HG03457 (cell line): ENCODE data around the gene CHD9.
A peak's percentile ranks its signal among the peaks of the same experiment; 100 is the strongest.
"Not testable (repeated sequence)": the region's sequence is repeated elsewhere in the genome, so short reads cannot be mapped to it uniquely, and the experiment has no call there.

ENCODE experiments used
- ATAC-seq: cut with Tn5 transposase; IDR thresholded peaks from one replicate; pipeline ENCODE4 v1.9.1; 2021; ENCODE audit warnings: moderate number of reproducible peaks; ENCODE audit not compliant: unreplicated experiment

CHD9 gene

DNA sequence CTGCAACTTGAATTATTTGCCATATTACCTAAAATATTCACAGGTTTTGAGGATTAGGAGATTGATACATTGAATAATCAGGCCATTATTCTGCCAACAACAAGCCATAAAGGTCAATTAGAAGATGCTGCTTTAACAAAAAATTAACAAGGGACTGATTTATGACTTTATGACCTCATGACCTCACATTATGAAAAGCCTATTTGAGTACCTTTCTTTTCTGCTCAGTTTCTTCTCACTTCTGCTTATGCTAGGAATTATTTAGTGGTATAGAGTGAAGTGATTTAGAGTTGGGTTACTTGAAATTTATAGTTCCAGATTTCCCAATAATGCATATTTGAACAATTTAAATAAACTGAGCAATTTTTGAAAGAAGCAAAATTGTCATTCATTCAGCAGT is 121.6 kb downstream of the CHD9 start:
- ATAC-seq: no peak

DNA sequence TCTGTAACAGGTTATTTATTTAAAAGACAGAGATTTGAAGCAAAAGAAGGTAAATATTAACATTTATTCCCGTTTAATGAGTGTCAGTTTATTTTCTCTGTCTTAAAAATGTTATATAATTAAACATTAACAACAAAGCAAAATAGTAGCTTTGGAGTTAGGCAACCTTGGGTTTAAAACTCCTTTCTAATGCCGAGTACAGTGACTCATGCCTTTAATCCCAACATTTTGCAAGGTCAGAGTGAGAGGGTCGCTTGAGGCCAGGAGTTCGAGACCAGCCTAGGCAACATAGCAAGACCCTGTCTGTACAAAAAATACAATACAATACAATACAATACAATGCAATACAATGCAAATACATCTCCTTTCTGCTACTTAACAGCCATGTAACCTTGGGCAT is 128.7 kb downstream of the CHD9 start:
- no peak for ATAC-seq

DNA sequence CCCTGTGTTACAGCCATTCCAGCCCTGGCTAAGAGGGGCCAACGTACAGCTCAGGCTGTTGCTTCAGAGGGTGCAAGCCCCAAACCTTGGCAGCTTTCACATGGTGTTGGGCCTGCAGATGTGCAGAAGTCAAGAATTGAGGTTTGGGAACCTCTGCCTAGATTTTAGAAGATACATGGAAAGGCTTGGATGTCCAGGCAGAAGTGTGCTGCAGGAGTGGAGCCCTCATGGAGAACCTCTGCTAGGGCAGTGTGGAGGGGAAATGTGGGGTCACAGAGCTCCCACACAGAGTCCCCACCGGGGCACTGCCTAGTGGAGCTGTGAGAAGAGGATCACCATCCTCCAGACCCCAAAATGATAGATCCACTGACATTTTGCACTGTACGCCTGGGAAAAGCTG is 130.9 kb downstream of the CHD9 start:
- ATAC-seq: not testable (repeated sequence)

DNA sequence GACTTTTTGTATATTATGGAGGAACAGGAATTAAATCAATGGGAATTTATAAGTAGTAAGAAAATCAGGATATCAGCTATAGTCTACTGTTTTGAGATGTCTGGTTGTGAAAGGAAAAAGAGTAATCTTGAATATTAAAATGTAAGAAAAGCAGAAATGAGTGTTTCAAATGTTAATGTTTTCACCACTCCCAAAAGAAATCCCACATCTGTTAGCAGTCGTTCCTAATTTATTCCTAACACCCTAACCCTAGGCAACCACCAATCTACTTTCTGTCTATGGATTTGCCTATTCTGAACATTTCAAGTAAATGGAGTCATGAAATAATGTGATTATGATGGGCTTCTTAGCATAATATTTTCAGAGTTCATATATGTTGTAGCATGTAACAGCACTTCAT is 133.0 kb downstream of the CHD9 start:
- no peak for ATAC-seq

DNA sequence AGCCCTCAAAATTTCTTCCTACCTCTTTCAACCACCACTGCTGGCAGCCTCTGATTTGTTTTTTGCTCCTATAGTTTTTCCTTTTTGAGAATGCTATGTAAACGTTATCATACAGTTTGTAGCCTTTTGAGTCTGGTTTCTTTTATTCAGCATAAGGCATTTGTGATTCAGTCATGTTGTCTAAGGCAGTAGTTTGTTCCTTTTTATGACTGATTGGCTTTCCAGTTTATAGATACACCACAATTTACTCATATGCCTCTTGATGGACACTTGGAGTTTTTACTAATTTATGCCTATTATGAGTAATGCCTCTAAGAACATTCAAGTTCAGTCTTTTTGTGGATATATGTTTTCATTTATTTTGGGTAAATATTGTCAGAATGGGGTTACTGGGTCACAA is 136.6 kb downstream of the CHD9 start:
- no peak for ATAC-seq

DNA sequence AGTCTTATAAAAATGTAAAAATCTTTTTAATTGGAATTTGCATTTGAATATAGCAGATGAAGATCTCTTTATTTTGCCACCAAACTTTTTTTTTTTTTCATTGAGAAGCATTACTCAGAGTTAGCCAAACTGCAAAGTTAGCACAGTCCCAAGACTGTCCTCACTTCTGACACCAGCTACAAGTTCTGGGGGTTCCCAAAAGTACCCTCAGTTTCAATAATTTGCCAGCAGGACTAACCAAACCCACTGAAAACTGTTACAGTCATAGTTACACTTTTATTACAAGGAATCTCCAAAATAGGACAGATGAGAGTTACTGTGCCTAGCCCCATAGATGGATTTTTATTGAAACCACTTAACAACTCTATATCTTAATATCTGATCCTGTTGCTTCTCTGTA is 144.1 kb downstream of the CHD9 start:
- peak; percentile 70 for ATAC-seq

DNA sequence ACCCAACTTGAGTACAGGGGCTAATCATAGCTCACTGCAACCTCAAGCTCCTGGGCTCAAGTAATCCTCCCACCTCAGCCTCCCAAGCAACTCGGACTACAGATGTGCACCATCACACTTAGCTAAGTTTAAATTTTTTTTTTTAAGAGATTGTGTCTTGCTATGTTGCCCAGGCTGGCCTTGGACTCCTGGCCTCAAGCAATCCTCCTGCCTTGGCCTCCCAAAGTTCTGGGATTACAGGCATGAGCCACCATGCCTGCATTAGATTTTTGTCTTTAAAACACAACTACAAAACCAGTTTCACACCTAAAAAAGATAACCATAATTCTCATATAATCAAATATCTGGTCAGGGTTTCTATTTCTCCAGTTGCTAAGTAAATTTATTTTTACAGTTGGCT is 147.1 kb downstream of the CHD9 start:
- no peak for ATAC-seq

DNA sequence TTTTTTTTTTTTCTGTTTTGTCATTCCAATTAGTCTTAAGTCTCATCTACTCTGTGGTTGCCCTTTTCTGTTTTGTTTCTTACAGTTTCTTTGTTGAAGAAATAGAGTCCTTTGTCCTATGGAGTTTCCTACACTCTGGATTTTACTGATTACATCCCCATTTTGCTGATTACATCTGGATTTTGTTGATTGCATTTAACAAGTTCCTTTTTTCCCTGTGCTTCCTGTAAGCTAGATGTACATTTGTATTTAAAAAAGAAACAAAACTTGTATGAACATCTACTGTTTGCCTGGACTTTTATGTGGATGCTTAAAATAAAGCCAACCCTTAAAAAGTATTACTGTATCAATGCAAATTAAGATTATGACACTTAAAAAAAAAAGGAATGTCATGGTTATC is 147.6 kb downstream of the CHD9 start:
- no peak for ATAC-seq

DNA sequence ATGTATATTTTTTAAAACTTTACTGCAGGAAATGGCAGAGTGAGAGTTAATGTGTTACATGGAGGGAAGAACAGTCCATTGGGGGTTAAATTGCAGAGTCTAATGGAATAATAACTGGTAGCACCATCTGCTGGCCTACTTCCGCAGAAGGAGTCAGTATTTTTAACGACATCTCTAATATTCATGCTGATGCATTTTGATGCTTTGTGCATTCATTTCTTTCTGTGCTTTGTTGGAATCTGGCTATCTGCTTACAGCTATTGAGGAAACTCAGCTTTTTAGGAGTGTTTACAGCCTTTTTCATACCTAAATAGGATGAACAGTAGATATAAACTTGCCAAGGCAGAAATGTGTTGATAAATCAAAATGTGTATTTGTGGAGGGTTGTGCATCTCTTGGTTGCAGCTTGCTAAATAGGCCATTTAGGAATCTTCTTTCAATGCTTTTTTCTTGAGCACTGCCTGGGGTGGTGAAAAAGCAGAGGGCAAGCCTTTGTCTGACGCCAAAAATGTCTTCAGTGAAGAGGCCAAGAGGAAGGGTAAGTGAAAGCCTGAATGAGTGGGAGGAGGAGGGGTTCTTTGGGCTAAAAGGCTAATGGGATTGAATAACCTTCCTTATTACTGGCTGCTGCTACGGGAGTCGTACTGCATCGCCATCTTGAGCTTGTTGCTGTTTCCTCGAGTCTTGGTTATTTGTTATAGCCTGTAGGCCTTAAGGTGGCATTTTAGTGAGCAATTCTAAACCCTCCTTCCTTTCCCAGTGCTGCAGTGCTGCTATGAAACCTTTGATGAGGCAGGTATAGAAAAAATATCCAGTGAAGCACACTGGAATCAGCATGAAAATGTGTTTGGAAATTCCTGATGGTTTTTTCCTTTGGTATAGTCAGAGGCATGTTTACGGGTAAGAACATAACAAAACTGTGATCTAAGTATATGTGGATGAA is 153.3 kb downstream of the CHD9 start:
- ATAC-seq: peak; percentile 51

DNA sequence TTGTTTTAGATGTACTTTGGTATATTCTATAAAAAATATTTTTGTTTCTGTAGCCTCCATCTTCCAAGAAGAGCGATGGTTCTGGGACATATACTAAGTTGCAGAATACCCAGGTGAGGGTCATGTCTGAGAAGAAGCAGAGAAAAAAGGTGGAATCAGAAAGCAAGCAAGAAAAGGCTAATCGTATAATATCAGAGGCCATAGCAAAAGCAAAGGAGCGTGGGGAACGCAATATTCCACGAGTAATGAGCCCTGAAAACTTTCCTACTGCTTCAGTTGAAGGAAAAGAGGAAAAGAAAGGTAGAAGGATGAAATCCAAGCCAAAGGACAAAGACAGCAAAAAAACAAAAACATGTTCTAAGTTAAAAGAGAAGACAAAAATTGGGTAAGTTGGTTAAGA is 154.6 kb downstream of the CHD9 start:
- ATAC-seq: no peak

DNA sequence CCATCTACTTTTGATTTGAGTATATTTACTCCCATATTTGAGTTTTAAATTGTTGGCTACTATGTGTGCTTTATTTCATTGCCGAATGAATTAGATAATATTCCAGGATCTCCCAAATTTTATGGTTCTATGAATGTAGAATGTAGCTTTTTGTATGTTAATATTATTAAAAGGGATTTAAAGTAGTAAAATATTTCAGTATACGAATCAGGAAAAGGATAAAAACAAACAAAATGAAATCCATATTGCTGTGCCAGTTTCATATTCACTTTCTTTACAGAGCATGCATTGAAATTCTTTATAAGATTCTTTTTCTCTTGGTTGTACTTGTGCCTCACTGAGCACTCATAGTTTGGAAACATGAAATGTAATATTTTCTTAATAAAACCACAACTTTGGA is 155.1 kb downstream of the CHD9 start:
- no peak for ATAC-seq

DNA sequence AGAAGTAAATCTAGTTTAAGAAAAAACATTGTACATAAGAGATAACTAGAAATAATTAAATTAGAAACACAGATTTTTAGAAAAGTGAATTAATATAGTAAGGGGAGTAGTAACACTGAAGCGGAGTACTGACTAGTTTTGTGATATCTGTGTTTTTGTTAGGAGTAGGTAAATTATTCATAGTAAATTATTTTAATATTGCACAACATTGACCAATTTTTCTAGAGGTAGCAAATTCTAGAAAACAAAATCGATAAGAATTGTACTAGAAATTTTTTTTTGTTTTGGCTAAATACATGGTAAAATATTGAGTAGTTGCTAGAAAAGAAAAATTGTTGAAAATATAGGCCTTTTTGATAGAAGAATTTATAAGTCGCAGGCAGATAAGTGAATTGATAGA is 156.5 kb downstream of the CHD9 start:
- ATAC-seq: no peak

DNA sequence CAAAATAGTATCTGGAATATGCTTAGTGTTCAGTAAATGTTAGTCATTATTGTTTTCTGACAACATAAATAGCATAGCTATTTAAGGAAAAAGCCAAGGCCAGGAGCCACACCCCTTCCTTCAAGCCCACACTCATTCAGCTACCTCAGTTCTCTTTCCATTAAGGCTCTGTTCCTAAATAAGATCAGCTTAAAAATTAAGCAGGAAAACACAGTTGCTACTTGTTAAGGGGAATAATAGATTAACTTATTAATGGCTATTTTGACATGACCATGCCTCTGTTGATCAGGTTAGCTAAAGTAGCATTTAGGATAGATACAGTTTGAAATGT is 158.1 kb downstream of the CHD9 start:
- ATAC-seq: no peak

DNA sequence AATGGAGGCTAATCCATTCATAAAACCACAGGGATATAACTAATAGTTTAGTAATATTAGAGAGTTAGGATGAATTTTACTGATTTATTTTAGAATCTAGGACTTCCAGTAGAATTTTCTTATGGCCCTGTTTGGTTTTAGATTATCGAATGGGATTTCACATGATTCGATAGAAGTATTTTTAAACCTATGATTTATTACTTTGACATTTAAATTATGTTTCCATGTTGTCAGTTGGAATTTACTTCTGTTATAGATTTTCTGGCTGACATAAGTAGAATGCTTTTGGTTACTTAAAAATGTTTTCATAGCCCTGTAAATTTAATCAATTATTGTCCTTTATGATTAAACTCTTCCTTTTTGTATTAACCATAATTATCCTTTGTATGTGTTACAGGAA is 158.8 kb downstream of the CHD9 start:
- ATAC-seq: no peak

DNA sequence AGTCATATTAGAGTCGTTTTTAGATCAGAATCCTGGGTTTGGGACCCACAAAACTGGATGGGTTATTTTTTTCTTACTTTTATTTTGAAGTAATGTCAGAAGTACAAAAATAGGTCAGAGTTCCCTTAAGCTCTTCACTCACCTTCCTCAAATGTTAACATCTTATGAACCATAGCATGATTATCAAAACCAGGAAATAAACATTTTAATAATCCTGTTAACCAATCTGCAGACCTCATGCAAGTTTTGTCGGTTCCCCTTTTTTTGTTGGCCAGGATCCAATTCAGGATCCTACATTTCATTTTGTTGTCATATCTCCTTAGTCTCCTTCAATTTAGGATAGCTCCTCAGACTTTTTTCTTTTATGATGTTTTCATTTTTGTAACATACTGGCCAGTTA is 162.0 kb downstream of the CHD9 start:
- ATAC-seq: no peak

DNA sequence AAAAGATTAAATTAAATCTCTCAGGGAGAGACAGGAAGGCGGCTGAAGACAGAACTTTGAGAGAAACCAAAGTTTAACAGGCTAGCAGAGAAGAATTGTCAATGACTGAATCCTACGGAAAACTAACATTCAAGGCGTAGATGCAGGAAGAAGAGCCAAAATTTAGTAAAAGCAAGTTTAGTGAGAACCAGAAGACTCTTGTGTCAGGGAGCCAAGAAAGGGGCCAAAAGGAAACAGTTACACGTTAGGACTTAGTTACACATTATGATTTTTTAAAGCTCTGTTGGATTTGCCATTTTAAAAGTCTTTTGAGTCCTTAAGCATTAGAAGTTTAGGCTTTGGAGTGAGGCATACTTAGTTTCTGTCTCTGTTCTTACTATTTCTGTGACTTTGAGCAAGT is 164.6 kb downstream of the CHD9 start:
- no peak for ATAC-seq

DNA sequence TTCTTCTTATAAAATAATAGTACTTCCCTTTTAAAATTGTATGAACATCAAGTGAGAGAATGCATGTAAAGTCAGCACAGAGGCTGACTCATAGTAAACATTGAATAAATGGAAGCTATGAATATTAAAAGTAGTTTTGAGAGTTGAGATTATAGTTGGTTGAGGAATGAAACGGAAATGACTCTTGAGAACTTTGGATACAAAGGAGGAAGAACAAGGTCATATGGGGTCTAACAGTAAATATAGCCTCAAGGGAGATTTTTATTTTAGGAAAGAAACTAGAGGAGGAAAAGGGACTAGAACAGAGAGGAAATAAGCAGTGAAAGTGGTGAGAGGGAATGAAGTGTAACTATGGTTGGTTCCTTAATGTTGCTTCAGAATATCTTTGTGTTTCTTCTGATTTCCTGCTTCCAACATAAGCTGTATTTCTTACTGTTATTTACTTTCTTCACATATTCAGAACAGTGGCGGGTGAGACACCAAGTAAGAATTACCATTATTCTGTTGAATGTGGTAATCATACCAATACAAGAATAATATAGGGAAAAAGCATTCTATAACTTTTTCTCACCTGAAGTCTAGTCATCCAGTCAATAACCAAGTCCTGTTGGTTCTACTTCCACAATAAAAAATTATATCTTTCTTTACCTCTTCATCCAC is 165.1 kb downstream of the CHD9 start:
- no peak for ATAC-seq

DNA sequence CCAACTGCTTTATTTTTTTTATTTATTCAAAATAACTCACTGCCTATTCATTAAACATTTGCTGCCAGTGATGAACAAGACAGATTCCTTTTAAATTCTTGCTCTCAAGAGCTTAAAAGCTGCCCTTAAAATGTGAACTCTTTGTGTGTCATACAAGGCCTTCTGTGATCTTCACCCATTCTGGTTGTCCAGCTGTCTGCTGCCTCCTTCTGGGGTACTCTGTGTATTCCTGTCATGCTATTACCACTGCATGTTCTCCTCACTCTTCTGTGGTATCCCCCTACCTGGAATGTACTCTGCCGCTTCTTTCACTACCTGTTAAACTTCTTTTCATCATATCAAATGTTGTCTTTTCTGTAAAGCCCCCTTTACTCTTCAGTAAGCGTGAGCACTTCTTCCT is 165.8 kb downstream of the CHD9 start:
- no peak for ATAC-seq

DNA sequence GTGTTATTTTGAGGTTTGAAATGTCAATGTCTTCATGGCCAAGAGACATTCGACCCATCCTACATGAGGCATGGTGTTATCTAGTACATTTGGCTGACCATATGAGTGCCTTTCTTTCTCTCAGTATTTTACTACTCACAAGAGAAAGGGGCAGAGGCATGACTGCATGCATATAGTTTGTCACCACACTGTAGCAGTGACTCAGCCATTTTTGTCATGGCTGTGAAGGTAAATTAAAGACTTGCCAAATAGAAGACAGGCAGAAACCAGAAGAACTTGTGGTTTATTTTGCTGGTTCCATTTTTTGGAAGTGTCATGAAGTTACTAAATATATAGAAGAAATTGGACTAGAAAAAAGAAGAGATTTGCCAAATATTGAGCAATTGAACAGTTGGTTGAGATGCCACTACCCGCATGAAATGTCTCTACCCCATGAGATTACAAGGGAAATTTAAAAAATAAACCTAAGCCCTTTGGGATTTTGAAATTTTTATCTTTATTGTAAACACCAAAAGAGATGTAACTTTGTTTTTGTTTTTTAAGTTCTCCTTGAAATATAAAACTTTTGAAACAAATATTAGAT is 170.3 kb downstream of the CHD9 start:
- ATAC-seq: no peak

DNA sequence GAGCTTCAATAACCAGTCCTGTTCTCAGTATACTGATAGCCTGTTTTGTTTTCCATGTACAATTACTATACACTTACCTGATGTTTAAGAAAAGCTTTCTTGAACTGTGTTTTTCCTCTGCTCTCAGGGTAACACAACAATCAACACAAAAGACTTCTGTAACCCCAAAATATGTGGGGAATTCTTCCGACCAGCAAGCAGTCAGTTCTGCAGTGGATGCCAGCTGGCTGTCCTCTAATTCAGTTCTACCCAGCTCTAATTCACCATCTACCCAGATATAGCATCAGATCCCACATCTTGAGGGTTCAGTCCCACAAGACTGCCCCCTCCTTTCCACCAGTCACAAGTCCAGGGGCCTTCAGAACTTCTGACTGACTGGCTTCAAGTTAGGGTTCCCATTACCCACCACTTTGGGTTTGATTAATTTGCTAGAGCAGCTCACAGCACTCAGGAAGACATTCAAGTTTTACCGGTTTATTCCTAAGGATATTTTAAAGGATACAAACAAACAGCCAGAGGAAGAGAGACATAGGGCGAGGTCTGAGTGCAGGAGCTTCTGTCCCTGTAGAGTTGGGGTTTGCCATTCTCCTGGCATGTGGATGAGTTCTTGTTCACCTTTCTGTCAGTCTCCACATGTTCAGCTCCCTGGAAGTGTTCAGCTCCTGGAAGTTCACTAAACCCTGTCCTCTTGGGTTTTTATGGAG is 178.2 kb downstream of the CHD9 start:
- no peak for ATAC-seq

DNA sequence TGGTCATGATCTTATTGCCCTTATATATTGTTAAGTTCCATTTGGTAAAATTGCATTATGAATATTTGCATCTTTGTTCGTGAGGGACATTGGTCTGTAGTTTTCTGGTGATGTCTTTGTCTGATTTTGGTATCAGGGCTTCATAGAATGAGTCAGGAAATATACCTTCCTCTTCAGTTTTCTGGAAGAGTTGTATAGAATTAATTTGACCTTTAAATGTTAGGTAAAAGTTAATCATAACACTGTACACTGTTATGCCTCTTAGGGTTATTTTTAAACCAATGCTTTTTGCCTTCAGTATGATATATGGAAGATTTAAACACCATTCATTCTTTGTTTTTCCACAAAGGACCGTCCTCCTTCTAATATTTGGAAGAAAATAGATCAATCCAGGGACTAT is 180.0 kb downstream of the CHD9 start:
- ATAC-seq: no peak

DNA sequence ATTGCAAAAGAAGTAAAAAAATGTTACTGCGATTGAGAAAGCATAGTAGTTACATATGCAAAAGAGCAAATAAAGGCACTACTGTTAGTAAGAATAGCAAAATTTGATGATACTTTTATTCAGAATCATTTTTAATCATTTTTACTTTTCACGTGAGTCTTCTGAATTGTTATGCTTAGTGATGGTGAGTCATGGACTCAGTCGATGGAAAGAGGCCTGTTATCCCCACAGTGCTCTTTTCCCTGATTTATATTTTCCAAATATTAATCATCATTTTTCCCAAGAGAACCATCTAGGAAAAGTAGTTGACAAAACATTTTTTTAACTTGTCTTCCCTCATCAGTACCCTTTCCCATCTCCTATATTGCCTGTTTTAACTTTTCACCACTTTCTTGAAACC is 181.1 kb downstream of the CHD9 start:
- ATAC-seq: no peak
